ENCODE results near the gene SRSF4. TPM values are rescaled to one million over a fixed set of nuclear protein-coding genes. Genes with fewer than 3 reads are reported as not detected.

Gene SRSF4
- total and polyA plus RNA-seq, 2 of the 8 experiments (the other 6 are each of a cell fraction or from before 2014, with no cell fraction given): 34.9 to 86.5 TPM

GRCh38 chr1:29122682-29123052 is 59.0 kb downstream of the SRSF4 start (continued):
- TF ChIP-seq GABPA (IDR thresholded peaks at IDR 0.05; ENCODE audit: borderline replicate concordance, insufficient read depth, low read length) (no peak), SIN3A (conservative IDR thresholded peaks at IDR 0.05 in 1 of 2, IDR thresholded peaks at IDR 0.05 in 1 of 2; ENCODE audit: low read depth in 1 of 2, low read length in 2 of 2) (no peak), E2F6 (IDR thresholded peaks at IDR 0.05) (peak; percentile 77; the same call in 1 of the 2 replicates), RNF2 (IDR thresholded peaks at IDR 0.05; ENCODE audit: borderline replicate concordance, low read depth, low read length, missing control alignments, poor library complexity, severe bottlenecking) (no peak), SUZ12 (IDR thresholded peaks at IDR 0.05; ENCODE audit: low read length) (no peak; the same call in 1 of the 2 replicates), SP2 (IDR thresholded peaks at IDR 0.05; ENCODE audit: low read length) (no peak), RBBP5 (IDR thresholded peaks at IDR 0.05; ENCODE audit: borderline replicate concordance, low read depth, low read length) (0 out of 2 replicates have a peak, but pooled peaks have one; percentile 5), NRF1 (IDR thresholded peaks at IDR 0.05; ENCODE audit: low read depth, low read length) (no peak)
- TF ChIP-seq, protein P1, sequence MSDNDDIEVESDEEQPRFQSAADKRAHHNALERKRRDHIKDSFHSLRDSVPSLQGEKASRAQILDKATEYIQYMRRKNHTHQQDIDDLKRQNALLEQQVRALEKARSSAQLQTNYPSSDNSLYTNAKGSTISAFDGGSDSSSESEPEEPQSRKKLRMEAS (IDR thresholded peaks at IDR 0.05): peak; percentile 1; the same call in 1 of the 2 replicates

Data from H1 (cell line).